Measurements from ENCODE around the gene ANXA3. TPM values are rescaled to one million over a fixed set of nuclear protein-coding genes. Genes with fewer than 3 reads are reported as not detected.
"Not testable (repeated sequence)": the region's sequence is repeated elsewhere in the genome, so short reads cannot be mapped to it uniquely, and the experiment has no call there.

ANXA3 gene
- polyA plus RNA-seq, 1 of the 3 experiments (the other 2 are of a cell fraction) = 13.8 TPM

- Histone ChIP-seq H3K79me2 (ENCODE audit: insufficient read depth) (no peaks in the 10 kb centered on the region), H3K27ac (ENCODE audit: low read depth in 2 of 2, low read length in 1 of 2) (peak overlapping the region in 1 of 2 experiments; percentile 48; a peak in 3 of 4 replicates), H3K4me1 (ENCODE audit: control insufficient read depth in 1 of 2, insufficient read depth in 2 of 2, low read depth in 1 of 2, low read length in 1 of 2) (no peaks in the 10 kb centered on the region; a peak in 2 of 4 replicates), H3K27me3 (ENCODE audit: insufficient read depth) (no peaks in the 10 kb centered on the region), H3K9me3 (no peaks in the 10 kb centered on the region), H3K9me2 (no peaks in the 10 kb centered on the region), H3K36me3 (replicated peaks in 1 of 2; ENCODE audit: control insufficient read depth in 1 of 2, insufficient read depth in 2 of 2, low read length in 1 of 2) (peaks cover 0 to 5% of the 10 kb centered on the region in 2 experiments), H3K4me3 (ENCODE audit: low read depth in 2 of 2, low read length in 1 of 2) (no peak overlapping the region), H2AFZ (ENCODE audit: low read depth) (no peak overlapping the region), H4K20me1 (ENCODE audit: insufficient read depth) (no peaks in the 10 kb centered on the region), H3K9ac (no peak overlapping the region), H3F3A (replicated peaks; ENCODE audit: insufficient read depth) (peaks cover 14% of the 10 kb centered on the region), H3K4me2 (no peak overlapping the region)
- ChIA-PET CTCF (interaction anchor here (1.0 kb wide), 1 partner anchor 29 kb away, joined by 3 read pairs; no protein-coding TSS in a partner anchor), POLR2A (no interaction called here)
- 52% methylated on average over 5 of the region's 5 CpGs for WGBS (ENCODE audit: low lambda C conversion rate)
- no peak for DNase-seq
- TF ChIP-seq FOSL2 (IDR thresholded peaks at IDR 0.05; ENCODE audit: borderline replicate concordance, low read depth) (no peak), RXRA (IDR thresholded peaks at IDR 0.05; ENCODE audit: borderline replicate concordance, low read depth) (peak; percentile 6; the same call in 1 of the 2 replicates), JUND (IDR thresholded peaks at IDR 0.05) (0 out of 2 replicates have a peak, but pooled peaks have one; percentile 25), TAF1 (IDR thresholded peaks at IDR 0.05; ENCODE audit: borderline replicate concordance, low read depth, low read length) (no peak), TCF12 (IDR thresholded peaks at IDR 0.05) (peak; percentile 18; the same call in 1 of the 2 replicates)
- TF ChIP-seq, protein P1, sequence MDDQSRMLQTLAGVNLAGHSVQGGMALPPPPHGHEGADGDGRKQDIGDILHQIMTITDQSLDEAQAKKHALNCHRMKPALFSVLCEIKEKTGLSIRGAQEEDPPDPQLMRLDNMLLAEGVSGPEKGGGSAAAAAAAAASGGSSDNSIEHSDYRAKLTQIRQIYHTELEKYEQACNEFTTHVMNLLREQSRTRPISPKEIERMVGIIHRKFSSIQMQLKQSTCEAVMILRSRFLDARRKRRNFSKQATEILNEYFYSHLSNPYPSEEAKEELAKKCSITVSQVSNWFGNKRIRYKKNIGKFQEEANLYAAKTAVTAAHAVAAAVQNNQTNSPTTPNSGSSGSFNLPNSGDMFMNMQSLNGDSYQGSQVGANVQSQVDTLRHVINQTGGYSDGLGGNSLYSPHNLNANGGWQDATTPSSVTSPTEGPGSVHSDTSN (IDR thresholded peaks at IDR 0.05) = peak; percentile 38; the same call in 1 of the 2 replicates
Observed at GRCh38 chr4:78545275-78546246, 6.0 kb upstream of the ANXA3 start.

GRCh38 chr4:78547899-78548298, 3.7 kb upstream of the ANXA3 start:
- H3K9ac ChIP-seq; H3K36me3 ChIP-seq (replicated peaks in 1 of 2; ENCODE audit: control insufficient read depth in 1 of 2, insufficient read depth in 2 of 2, low read length in 1 of 2); DNase-seq; H3K27me3 ChIP-seq (ENCODE audit: insufficient read depth); H3K4me3 ChIP-seq (ENCODE audit: low read depth in 2 of 2, low read length in 1 of 2); H3K9me2 ChIP-seq; H3K4me2 ChIP-seq; H3K4me1 ChIP-seq (ENCODE audit: control insufficient read depth in 1 of 2, insufficient read depth in 2 of 2, low read depth in 1 of 2, low read length in 1 of 2); H3K27ac ChIP-seq (ENCODE audit: low read depth in 2 of 2, low read length in 1 of 2); H3K79me2 ChIP-seq (ENCODE audit: insufficient read depth); H3K9me3 ChIP-seq; H4K20me1 ChIP-seq (ENCODE audit: insufficient read depth); H2AFZ ChIP-seq (ENCODE audit: low read depth); CTCF ChIA-PET; POLR2A ChIA-PET: not testable (repeated sequence)
- 96% methylated on average over 8 of the region's 28 CpGs for WGBS (ENCODE audit: low lambda C conversion rate)
- H3F3A ChIP-seq (replicated peaks; ENCODE audit: insufficient read depth) = peaks cover 15% of the 10 kb centered on the region

DNA sequence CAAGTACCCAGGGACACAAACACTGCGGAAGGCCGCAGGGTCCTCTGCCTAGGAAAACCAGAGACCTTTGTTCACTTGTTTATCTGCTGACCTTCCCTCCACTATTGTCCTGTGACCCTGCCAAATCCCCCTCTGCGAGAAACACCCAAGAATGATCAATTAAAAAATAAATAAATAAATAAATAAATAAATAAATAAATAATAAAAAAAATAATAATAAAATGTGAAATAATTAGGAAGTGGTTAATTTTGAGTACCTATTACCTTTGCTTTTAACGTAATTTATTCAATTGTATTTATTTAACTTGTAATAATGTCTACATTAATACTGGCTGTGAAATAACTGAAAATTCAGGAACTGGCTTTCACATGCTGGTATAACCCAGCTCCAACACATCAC, 2.7 kb upstream of the ANXA3 start:
- H3F3A ChIP-seq (replicated peaks; ENCODE audit: insufficient read depth) = peaks cover 15% of the 10 kb centered on the region
- 93% methylated on average over 2 of the region's 4 CpGs for WGBS (ENCODE audit: low lambda C conversion rate)
- H3K27ac ChIP-seq (ENCODE audit: low read depth in 2 of 2, low read length in 1 of 2); H3K4me2 ChIP-seq; H3K27me3 ChIP-seq (ENCODE audit: insufficient read depth); DNase-seq; H3K4me1 ChIP-seq (ENCODE audit: control insufficient read depth in 1 of 2, insufficient read depth in 2 of 2, low read depth in 1 of 2, low read length in 1 of 2); H3K79me2 ChIP-seq (ENCODE audit: insufficient read depth); H4K20me1 ChIP-seq (ENCODE audit: insufficient read depth); H3K36me3 ChIP-seq (replicated peaks in 1 of 2; ENCODE audit: control insufficient read depth in 1 of 2, insufficient read depth in 2 of 2, low read length in 1 of 2); POLR2A ChIA-PET; H2AFZ ChIP-seq (ENCODE audit: low read depth); H3K4me3 ChIP-seq (ENCODE audit: low read depth in 2 of 2, low read length in 1 of 2); H3K9ac ChIP-seq; H3K9me2 ChIP-seq; H3K9me3 ChIP-seq: not testable (repeated sequence)
- CTCF ChIA-PET = interaction anchor here (1.0 kb wide), 1 partner anchor 26 kb away, joined by 3 read pairs; no protein-coding TSS in a partner anchor
